Measurements from ENCODE around the gene KIAA2012.

Gene KIAA2012

DNA sequence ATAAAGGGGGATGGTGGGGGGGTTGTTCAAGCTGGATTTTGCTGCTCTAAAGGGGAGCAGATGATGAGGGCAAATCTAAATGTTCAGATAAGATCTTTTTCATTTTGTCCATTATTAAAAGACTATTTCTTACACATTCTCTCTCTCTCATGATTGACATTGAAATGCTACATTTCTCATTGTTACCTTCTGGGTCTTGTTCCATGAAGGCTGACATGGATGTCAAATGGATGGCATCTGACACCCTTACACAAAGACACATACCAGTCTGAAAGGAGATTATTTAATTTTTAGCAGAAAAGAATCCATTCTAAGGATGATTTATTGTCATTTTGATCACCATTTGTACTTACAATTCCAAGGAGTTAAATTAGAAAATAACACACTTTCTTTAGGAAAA, 28.3 kb upstream of the KIAA2012 start:
- DNase-seq = no peak

DNA sequence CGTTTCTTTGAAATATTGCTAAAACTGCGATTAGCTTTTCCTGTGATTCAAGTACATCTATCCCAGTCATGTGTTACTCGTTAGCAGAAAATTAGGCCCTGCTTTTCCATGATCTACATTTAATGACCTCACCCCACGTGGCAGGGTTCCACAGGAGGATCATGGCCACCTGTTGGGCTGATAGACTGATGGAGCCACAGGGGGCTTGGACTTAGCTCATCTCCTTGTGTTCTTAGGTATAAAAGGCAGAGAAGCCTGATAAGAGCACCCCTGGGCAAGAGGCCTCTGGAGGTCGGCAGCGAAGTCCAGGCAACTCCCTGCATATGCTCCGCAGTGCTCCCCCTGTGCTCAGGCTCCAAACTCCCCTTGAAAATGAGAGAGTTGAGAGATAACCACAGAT, 26.5 kb upstream of the KIAA2012 start:
- no peak for DNase-seq

DNA sequence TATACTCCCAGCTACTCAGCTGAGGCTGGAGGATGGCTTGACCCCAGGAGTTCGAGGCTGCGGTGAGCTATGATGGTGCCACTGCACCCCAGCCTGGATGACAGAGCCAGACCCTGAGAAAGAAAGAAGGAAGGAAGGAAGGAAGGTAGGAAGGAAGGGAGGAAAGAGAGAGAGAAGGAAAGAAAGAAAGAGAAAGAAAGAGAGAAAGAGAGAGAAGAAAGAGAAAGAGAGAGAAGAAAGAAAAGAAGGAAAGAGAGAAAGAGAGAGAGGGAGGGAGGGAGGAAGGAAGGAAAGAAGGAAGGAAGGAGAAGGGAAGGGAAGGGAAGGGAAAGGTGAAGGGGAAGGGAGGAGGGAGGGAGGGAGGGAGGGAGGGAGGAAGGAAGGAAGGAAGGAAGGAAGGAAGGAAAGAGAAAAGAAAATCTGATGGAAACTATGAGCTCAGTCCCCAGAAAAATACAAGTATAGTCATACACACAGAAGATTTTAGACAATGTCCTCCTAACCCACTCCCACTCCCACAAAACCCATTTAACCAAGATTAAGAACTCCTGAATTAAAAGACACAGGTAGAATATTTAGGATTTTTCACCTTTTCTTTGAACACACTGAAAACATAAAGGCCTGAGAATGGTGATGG, 23.8 kb upstream of the KIAA2012 start:
- DNase-seq = no peak

DNA sequence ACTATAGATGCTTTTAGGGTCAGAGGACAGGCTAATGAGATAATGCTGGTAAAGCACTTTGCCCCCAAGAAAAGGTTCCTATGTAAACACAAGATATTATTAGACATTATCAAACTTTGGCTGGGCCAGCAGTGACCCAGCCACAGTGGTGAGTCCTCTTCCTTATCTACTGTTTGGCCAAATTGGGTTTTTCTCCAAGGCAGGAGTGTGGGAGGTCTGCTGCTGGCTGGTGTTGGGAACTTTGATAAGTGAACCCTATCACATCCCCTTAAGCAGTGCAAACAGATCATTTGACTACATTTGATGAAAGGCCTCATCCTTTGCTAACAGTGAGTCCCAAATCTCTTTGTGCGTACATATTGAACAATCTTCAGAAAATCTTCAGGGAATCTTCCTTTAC, 23.2 kb upstream of the KIAA2012 start:
- no peak for DNase-seq

DNA sequence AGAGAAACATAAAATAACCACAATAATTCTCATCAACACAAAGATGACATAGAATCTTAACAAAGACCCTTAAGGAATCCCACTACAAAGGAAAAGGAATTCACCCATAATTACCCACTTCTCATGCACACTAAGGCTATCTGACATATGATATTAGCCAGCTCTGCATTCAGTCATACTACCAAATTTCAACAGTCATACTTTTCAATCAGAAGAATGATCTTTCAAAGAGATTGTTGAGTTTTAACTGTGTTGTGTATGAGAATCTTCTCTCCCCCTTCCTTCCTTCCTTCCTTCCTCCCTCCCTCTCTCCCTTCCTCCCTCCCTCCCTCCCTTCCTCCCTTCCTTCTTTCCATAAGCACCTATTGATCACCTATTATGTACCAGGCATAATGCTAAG, 22.4 kb upstream of the KIAA2012 start:
- no peak for DNase-seq

DNA sequence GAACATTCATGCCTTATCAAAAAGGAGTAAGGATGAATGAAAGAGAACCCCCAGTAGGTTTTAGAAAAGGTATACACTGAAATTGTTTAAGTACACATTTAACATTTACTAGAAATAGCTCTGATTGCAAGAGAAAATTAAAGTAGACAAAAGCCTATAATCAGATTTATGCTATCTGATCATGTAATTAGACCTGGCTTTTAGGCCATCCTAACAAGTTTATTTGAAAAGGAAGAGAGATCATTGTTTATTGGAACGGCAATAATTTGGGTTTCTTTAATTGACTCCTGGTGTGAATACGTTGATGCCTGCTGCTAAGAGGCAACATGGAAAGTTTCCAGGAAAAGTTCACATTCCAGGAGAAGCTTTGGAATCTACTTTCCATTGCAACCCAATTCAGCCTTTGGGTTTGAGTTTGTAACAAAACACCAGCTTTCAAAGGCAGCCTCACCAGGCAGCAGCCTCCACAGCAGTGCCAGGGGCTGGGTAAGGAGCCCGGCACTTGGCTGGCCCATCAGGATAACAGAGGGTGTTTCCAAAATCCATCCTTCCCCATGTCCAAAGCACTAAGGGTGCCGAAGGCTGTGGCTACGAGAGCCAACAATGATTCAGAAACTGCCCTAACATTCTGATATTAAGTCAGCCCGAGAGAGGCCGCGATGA, 21.4 kb upstream of the KIAA2012 start:
- DNase-seq = no peak

DNA sequence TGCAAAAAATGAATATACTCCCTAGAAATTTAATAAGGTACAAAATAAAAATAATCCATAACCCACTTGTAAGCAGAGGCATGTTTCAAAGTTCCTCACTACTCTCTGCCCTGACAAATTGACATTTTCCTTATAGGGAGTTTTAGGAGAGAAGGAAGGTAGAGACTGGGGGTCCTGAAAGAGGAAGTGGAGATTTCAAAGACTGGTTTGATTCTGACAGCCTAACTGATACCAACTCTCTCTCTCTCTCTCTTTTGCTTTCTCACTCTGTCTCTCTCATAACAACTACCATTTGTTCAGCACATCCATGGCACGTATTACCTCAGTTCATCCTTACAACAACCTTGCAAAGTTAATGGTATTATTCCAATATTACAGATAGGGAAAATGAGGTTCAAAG, 20.8 kb upstream of the KIAA2012 start:
- DNase-seq = no peak

DNA sequence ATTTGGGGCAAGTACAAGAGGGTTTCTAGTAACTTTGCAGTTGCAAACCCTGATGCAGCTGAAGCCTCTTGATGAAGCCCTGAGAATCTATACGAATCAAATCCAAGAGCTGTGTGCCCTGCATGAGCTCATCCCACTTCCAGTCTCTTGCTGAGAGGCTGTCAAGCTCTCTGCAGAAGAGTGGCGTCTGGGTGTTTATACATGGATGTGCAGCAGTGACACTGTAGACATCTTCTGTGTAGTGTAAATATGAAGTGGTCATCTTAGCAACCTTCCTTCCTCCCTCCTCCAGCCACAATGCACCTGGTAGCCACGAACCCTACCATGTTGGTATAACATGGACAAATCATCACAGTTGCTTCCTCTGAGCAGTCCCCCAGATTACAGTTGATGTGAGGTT, 18.4 kb upstream of the KIAA2012 start:
- no peak for DNase-seq

DNA sequence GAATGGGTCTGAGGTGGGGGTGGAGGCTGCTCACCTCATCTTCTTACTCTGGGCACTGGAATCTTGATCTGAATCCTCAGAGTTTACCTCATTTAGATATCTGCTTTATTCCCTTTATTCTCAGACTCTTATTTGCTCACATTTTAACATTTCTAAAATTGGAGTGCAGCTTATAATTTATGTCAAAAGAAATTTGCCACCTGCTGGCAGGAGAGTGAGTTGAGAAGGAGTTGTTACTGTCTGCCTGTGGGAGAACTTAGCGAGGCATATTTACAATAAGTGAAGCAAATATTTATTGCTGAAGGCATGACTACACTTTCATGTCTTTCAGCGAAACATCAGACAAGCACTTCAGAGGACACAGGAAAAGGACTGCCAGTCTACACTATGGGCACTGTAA, 16.4 kb upstream of the KIAA2012 start:
- DNase-seq = no peak

DNA sequence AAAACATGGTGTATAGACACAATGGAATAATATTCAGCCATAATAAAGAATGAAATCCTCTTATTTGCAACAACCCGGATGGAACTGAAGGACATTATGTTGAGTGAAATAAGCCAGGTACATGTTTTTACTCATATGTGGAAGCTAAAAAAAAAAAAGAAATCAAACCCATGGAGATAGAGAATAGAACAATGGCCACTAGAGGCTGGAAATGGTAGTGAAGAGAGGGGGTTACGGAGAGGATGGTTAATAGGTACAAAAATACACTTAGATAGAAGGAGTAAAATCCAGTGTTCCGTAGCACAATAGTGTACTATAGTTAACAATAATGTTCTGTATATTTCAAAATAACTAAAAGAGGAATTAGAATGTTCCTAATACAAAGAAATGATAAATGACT, 12.8 kb upstream of the KIAA2012 start:
- DNase-seq = no peak

DNA sequence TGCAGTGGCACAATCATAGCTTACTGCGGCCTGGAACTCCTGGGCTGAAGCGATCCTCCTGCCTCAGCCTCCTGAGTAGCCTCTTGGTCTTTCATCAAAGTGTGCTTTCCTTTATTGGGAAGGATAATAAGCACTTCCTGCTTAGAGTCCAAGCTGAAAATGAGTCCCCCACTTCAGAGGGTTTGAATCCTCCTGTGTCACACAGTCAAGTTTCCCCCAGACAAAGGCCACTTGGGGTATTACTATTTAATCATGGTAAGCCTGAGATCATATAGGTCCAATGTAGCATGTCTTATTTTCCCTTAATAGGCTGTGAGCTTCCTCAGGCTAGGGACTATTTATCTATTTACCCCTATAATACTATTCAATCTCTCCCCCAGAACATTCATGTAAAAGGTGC, 11.4 kb upstream of the KIAA2012 start:
- no peak for DNase-seq

DNA sequence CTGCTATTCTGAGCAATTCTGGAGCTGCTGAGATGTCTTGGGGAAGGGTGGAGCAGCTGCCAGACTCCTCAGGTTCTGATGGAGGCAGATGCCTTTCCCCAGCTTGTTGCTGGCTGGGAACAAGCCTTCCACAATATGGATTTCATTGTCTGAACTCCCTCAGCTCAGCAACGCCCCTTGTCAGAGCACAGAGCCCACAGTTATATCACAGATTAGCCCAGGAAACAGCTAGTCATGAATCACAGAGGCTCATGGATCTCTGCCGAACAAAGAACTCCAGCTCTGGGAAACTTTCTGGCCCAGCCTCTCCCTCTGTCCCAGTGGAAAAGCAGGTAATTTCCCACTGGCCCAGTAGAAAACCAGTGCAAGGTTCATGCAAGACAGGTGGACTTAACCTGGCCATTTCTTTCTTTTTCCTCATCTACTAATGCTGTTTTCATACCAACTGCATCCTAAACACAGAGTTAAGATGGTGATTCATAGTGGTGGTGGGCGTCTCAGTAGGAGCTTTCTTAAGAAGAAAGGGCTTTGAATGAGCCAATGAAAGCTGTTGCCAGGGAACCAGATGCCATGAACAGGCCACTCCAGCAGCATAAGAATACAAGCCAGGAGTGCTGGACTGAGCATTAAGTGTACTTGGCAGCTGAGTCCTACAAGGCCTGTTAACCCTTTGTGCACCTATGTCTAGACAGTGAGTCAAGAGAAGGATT, 8.7 kb upstream of the KIAA2012 start:
- no peak for DNase-seq

DNA sequence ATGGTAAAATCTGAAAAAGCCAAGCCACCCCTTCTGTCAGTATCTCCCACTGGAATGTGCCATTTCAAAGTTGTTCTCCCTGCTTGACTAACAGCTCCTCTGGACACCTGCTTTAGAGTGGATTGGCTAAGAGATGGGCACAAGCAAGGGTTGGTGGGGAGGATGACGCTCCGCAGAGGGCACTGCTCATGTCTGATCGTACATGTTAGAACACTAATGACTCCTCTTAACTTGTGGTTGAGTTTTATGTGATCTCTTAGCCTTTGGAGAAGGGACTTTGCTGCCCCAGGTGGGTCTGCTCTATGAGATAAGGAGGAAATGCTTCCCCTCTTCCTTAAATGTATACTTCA, 8.2 kb upstream of the KIAA2012 start:
- no peak for DNase-seq

DNA sequence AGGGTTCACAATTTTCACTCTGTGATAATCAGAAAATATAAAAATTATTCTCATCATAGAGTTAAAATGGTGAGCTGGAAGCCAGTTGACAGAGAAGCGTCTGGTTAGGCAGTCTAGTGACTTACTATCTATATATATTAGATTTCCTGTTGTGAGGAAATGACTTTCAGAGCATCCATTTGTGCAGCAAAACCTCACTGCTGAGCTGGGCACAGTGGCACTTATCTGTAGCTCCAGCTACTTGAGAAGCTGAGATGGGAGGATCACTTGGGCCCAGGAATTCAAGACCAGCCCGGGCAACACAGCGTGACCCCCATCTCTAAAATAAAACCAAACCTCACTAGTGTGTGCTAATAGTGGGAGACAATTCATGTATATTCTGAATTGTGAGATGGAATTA, 7.2 kb upstream of the KIAA2012 start:
- DNase-seq = no peak

DNA sequence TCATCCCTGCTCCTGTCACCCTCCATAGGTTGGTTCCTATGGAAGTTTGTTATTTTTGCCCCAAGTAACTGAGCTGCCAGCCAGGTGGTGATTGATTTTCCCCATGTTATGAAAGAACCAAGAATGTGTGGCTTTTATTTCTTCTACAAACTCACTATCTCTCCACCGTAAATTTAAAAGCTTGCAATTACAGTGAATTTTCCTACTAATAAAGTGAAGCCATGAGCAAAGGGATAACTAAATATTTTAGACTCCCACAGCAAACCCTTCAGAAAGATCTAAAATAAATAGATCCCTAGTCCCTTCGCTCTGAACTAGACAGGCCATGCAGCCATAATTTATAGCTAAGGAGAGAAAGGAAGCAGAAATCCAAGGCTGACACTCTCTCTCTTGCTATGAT, 6.2 kb upstream of the KIAA2012 start:
- DNase-seq = no peak

DNA sequence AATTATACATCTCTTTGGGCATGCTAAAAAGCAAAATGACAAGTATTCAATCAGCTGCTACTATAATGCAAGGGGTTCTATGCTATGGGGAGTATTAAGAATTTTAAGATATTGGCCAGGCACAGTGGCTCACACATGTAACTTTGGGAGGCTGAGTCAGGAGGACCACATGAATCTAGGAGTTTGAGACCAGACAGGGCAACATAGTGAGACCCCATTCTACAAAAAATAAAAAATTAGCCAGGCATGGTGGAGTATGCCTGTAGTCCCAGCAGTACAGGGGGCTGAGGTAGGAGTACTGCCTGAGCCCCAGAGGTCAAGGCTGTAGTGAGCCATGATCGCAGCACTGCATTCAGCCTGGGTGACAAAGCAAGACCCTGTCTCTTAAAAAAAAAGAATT, 5.5 kb upstream of the KIAA2012 start:
- DNase-seq = no peak

DNA sequence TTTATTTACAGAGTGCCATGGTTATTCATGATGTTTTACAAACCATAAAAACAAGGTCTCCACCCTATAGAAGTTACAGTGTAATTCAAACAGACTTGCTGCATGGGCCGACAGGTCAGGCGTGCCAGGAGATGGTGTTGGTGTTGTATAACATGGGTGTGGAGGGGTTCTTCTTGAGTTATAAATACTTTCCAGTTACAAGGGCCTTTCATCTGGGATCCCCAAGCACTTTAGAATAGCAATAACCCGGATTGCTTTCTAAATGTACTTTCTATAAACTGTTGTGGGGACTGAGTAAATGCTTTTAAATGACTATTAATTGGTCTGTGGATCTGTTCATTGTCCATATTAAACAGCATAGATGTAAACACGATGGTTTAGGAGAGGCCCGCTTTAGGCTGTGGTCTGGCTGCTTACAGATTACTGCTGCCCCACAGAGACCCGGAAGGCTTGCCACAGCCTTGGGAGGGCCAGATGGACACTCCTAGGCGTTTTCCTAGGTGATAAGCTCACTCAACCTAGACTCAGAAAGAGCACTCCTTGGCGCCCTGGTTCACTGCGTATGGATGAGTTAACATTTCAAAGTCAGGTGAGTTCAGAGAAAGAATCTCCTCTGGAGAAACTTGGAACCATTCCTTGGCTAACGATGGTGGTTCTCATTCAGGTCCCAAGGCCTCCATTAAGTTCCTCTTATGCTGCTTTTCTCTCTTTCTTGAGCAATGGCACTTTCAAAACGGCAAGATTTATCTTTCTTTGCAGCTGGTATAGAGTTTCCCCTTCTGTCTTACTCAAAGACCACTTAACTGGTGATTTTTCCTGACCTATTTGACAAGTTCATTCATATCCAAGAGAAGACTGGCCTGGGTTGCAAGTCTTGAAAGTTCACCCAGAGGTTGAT, 3.6 kb upstream of the KIAA2012 start:
- DNase-seq = no peak

DNA sequence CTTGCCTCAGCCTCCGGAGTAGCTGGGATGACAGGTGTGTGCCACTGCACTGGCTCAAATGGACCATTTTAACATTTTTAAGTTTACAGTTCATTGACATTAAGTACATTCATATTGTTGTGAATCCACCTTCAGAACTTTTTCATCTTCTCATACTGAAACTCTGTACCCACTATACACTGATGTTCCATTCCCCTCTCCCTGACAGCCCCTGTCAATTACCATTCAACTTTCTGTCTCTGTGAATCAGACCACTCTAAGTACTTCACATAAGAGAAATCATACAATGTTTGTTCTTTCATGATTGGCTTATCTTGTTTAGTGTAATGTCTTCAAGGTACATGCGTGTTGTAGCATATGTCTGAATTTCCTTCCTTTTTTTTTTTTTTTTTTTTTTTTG, 1.9 kb upstream of the KIAA2012 start:
- DNase-seq = no peak

DNA sequence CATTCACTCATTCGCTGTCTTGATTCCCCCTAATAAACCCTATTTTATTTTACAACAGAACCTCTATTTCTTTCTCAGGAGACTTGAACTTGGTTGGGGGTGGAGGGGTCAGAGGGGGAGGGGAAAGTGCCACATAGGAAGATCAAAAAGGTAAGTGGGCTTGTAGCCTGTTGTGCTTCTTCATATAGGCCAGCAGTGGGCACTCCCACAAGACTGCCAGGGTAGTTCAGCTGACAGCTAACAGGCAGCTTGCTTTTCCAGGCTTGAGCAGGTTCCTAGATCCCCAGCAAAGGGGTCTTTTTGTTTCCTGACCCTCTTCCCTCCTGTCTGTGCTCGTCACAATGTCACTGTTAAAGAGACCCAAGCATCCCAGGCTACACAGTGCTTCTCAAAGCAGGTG, 829 bp upstream of the KIAA2012 start:
- no peak for DNase-seq

DNA sequence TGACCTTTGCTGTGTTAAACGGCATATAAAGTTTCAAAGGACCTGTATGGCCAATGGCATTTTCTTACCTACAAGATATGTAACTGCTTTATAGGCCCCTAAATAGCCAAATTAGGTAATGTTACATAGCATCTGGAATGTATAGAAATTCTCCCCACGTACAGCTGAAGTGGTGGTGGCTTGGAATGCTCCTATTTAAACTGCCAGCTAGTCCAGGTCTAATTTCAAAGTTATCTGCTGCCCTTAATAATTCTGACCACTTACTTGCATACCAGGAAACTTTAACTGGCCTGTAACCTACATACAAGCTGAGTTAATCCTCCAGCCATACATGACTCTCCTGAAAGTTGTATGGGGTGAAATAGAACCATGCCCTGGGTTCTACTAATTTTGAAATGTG, 1.3 kb downstream of the KIAA2012 start:
- DNase-seq = no peak

DNA sequence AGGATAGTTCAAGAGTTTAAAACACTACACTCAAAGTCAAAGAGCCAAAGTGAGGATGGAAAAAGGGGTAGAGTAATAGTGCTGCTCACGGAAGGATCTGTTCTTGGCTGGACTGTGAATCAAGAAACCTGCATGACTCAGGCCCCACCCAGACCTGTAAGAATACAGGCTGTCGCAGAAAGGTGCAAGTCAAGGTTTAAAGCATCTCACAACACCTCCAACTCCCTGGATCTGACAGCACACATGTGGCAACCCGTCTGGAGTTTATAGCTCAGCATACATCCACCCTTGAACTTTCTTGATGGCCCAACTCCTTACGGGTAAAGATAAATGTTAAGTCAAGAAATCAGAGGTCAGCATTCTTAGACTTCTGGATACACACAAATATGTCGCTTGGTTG, 6.3 kb downstream of the KIAA2012 start:
- DNase-seq = no peak

DNA sequence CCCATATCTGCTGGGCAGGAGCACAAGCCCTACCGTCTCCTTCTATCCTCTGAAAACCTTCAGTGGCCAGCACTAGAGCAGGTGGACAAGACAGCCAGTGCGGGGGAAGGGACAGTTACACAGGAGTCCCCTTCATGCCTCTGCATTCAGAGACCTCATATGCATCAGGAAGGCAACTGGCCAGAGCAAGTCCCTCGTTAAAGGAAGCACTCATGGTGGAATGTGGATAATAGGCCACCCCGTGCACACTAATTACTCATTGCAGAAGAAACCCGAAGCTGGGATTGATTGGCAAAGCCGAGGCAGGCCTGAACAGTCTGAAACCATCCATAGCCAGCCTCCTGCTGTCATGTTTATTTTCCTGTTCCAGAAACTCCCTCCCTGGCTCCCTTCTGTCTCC, 11.2 kb downstream of the KIAA2012 start:
- no peak for DNase-seq

DNA sequence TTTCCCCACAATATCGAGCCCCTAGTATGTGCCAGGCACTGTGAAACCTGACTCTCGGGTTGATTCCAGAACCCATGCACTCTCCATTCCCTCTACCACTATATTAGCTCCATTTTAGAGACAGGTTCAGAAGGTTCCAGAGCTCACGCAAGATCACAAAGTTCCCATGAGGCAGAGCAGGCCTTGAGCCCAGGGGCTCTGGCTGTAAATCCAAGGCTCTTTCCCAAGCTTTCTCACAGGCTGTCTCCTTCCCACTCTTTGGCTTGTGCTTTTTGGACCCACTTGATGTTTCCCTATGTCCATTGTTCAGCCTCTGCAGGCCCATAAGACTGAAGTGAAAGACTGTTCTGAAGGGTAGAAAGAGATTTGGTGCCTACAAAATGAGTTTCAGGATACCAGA, 15.7 kb downstream of the KIAA2012 start:
- DNase-seq = no peak

DNA sequence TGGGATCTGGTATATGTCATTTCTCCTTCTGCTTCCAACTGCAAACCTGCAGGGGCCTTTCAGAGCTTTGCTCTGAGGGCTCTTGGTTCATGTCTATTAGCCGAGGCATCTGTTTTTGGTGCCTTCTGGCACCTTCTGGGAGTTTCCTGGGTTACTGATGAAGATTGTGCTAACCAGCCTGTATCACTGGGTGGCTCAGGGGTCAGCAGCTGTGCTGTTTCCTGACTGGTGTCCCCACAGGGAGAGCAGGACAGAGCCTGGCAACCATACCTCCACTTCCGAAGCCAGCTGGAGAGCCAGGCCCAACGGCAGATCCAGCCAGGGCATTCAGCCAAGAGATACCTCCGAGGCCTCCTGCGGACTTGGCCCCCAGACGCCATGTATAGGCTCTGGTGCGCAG, 17.5 kb downstream of the KIAA2012 start:
- no peak for DNase-seq

Data from NCI-H1048 (cell line).